GM21381 (cell line): ENCODE data around the gene UMAD1.

ENCODE experiments used
- ATAC-seq: cut with Tn5 transposase; IDR thresholded peaks from one replicate; pipeline ENCODE4 v1.9.1; 2021; ENCODE audit warnings: mild to moderate bottlenecking, moderate library complexity; ENCODE audit not compliant: unreplicated experiment

UMAD1 gene

GRCh38 chr7:7761974-7762779, 121.6 kb downstream of the UMAD1 start:
- peak; percentile 52 for ATAC-seq

- ATAC-seq = no peak
Measured at GRCh38 chr7:7764520-7765396, 124.2 kb downstream of the UMAD1 start.

GRCh38 chr7:7765422-7765821, 124.9 kb downstream of the UMAD1 start:
- ATAC-seq = peak; percentile 72

GRCh38 chr7:7766671-7767070, 126.1 kb downstream of the UMAD1 start:
- ATAC-seq = no peak

GRCh38 chr7:7768977-7769709, 128.6 kb downstream of the UMAD1 start:
- ATAC-seq = no peak

GRCh38 chr7:7769710-7770627, 129.4 kb downstream of the UMAD1 start:
- ATAC-seq = no peak

GRCh38 chr7:7771452-7771851, 130.9 kb downstream of the UMAD1 start:
- no peak for ATAC-seq

- ATAC-seq = no peak
Measured at GRCh38 chr7:7772397-7772821, 131.9 kb downstream of the UMAD1 start.

GRCh38 chr7:7773334-7774309, 133.1 kb downstream of the UMAD1 start:
- peak; percentile 56 for ATAC-seq

- no peak for ATAC-seq
Measured at GRCh38 chr7:7779888-7780287, 139.3 kb downstream of the UMAD1 start.

GRCh38 chr7:7783001-7783400, 142.4 kb downstream of the UMAD1 start:
- ATAC-seq = no peak

GRCh38 chr7:7785344-7785973, 144.9 kb downstream of the UMAD1 start:
- ATAC-seq = no peak

GRCh38 chr7:7786595-7786994, 146.0 kb downstream of the UMAD1 start:
- ATAC-seq = no peak

GRCh38 chr7:7789551-7789988, 149.0 kb downstream of the UMAD1 start:
- ATAC-seq = peak; percentile 91

- ATAC-seq = no peak
Measured at GRCh38 chr7:7790041-7790741, 149.6 kb downstream of the UMAD1 start.

- ATAC-seq = no peak
Measured at GRCh38 chr7:7791523-7791922, 151.0 kb downstream of the UMAD1 start.

- no peak for ATAC-seq
Measured at GRCh38 chr7:7792056-7792455, 151.5 kb downstream of the UMAD1 start.

- no peak for ATAC-seq
Measured at GRCh38 chr7:7793249-7793648, 152.7 kb downstream of the UMAD1 start.
